Spleen (tissue), 11 donors: ENCODE data around the gene POLN. TPM values are rescaled to one million over a fixed set of nuclear protein-coding genes. Genes with fewer than 3 reads are reported as not detected.

ENCODE experiments used
- DNase-seq: peaks from one replicate; pipeline ENCODE4 v3.0.0-alpha.2; 2020
- H3K27ac ChIP-seq, 8 donors: fragments of 200-600 bp; sonication (generic) in 7 of 8; 1 replicate in 4 of 8; 2 replicates in 4 of 8; pipeline versions ENCODE4 v1.5.0 to v1.8.0; 2016 to 2021; ENCODE audit warnings: inconsistent platforms in 4 of 8, mild to moderate bottlenecking in 4 of 8, moderate library complexity in 1 of 8
- H3K27me3 ChIP-seq, 7 donors: fragments of 200-600 bp; sonication (generic) in 6 of 7; replicated peaks in 1 of 7; 1 replicate in 4 of 7; 2 replicates in 3 of 7; pipeline versions ENCODE4 v1.5.0 to v1.8.0; 2016 to 2021; ENCODE audit warnings: inconsistent platforms in 3 of 7, mild to moderate bottlenecking in 1 of 7
- H3K36me3 ChIP-seq, 6 donors: fragments of 200-600 bp; sonication (generic) in 5 of 6; 1 replicate in 4 of 6; 2 replicates in 2 of 6; pipeline versions ENCODE4 v1.5.0 to v1.8.0; 2016 to 2021; ENCODE audit warnings: inconsistent platforms in 2 of 6
- H3K4me1 ChIP-seq, 6 donors: fragments of 200-600 bp; sonication (generic) in 5 of 6; 1 replicate in 3 of 6; 2 replicates in 3 of 6; pipeline versions ENCODE4 v1.5.0 to v1.8.0; 2016 to 2021; ENCODE audit warnings: inconsistent platforms in 3 of 6
- H3K4me3 ChIP-seq, 8 donors: fragments of 200-600 bp; sonication (generic) in 7 of 8; 1 replicate in 4 of 8; 2 replicates in 4 of 8; pipeline versions ENCODE4 v1.5.0 to v1.8.0; 2016 to 2021; ENCODE audit warnings: inconsistent platforms in 4 of 8, mild to moderate bottlenecking in 4 of 8, moderate library complexity in 2 of 8
- H3K9me3 ChIP-seq, 8 donors: fragments of 200-600 bp; sonication (generic) in 7 of 8; 1 replicate in 4 of 8; 2 replicates in 4 of 8; pipeline versions ENCODE4 v1.5.0 to v1.8.0; 2016 to 2021; ENCODE audit warnings: inconsistent platforms in 4 of 8
- POLR2A ChIP-seq, 3 donors: fragments of 450-650 bp; IDR thresholded peaks; one replicate each; pipeline ENCODE4 v1.5.1; 2017; ENCODE audit warnings: antibody characterized with exemption in 3 of 3, mild to moderate bottlenecking in 1 of 3
- POLR2AphosphoS5 ChIP-seq, 3 donors: sonication (generic); formaldehyde crosslinking; IDR thresholded peaks; one replicate each; pipeline ENCODE4 v1.5.1; 2017; ENCODE audit warnings: antibody characterized with exemption in 3 of 3
- WGBS, 5 donors: extraction: QIAGEN DNeasy Blood & Tissue Kit in 3 of 5; methylation state at CpG; one replicate each; pipeline versions ENCODE4 v1.1.5 to v1.1.7; 2013 to 2018; 5-methylcytosine and 5-hydroxymethylcytosine counted together
- intact Hi-C: fragments of 100-400 bp; cut with DNase I; formaldehyde crosslinking; loops from one replicate; pipeline ENCODE4 v1.15.0; 2023; ENCODE audit warnings: low total_unique reads
- polyA plus RNA-seq, 3 donors: library from polyadenylated mRNA; stranded (reverse); fragments of 200-250 nt; gene quantifications; one replicate each; pipeline ENCODE4 v1.2.1, GENCODE V29; 2013
- total RNA-seq, 7 donors: library from RNA; depleted of rRNA in 3 of 7; stranded (reverse); fragments of >200 nt in 3 of 7; fragmentation: NEBNext Ultra II Directional in 4 of 7; extraction: Animal tissue kit (Norgen Biotek cat#: 25700) in 4 of 7; gene quantifications; one replicate each; pipeline versions ENCODE4 v1.1.0 to v1.2.1, GENCODE V29; 2016 to 2021
- TF ChIP-seq, protein P1 (sequence below), 11 experiments: fragments of 200-600 bp in 7 of 11; fragments of 450-650 bp in 4 of 11; sonication (generic) in 4 of 11; IDR thresholded peaks in 8 of 11; conservative IDR thresholded peaks in 3 of 11; 1 replicate in 7 of 11; 2 replicates in 4 of 11; pipeline versions ENCODE4 v1.4.0 to v1.8.0; 2016 to 2021; ENCODE audit warnings: antibody characterized with exemption in 11 of 11, inconsistent platforms in 4 of 11, mild to moderate bottlenecking in 1 of 11
- donor health status: healthy with polysubstance abuse.
- donor health status: DM: no; HTN: no; CAD: no; lungs with moderate emphysema.
- donor health status: DM: no; HTN: no; CAD: no.
- donor health status: Bipolar disorder and iron deficiency.
- donor health status: healthy.
- donor health status: DM: no; HTN: no; CAD: no.
- donor health status: DM: yes; HTN: yes; CAD: no.

Gene POLN
- total and polyA plus RNA-seq, 10 donors: 1.2 to 3.5 (median 2.5) TPM

- peaks cover 0 to 31% (median 20%) of the 10 kb centered on the region in 6 donors for H3K4me1 ChIP-seq
- DNase-seq: peak; percentile 68
- no peak for TF ChIP-seq POLR2AphosphoS5 (IDR thresholded peaks at IDR 0.05)
- TF ChIP-seq, protein P1, sequence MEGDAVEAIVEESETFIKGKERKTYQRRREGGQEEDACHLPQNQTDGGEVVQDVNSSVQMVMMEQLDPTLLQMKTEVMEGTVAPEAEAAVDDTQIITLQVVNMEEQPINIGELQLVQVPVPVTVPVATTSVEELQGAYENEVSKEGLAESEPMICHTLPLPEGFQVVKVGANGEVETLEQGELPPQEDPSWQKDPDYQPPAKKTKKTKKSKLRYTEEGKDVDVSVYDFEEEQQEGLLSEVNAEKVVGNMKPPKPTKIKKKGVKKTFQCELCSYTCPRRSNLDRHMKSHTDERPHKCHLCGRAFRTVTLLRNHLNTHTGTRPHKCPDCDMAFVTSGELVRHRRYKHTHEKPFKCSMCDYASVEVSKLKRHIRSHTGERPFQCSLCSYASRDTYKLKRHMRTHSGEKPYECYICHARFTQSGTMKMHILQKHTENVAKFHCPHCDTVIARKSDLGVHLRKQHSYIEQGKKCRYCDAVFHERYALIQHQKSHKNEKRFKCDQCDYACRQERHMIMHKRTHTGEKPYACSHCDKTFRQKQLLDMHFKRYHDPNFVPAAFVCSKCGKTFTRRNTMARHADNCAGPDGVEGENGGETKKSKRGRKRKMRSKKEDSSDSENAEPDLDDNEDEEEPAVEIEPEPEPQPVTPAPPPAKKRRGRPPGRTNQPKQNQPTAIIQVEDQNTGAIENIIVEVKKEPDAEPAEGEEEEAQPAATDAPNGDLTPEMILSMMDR (IDR thresholded peaks at IDR 0.05 in 8 of 11, conservative IDR thresholded peaks at IDR 0.05 in 3 of 11): no peak
- no peak for TF ChIP-seq POLR2A (IDR thresholded peaks at IDR 0.05)
- WGBS, 5 donors: 1 to 7% (median 2%) methylated on average over 17 to 93 of the region's 93 CpGs; no CpG with 5 or more reads in 1 of the 5 donors
- intact Hi-C loops: no loop called here
- peaks cover 0 to 94% (median 46%) of the 10 kb centered on the region in 7 donors for H3K27me3 ChIP-seq
- peak overlapping the region in 7 of 8 donors; percentile 30 to 78 (median 46) for H3K4me3 ChIP-seq
- no peaks in the 10 kb centered on the region for H3K9me3 ChIP-seq
- H3K36me3 ChIP-seq: no peaks in the 10 kb centered on the region
- H3K27ac ChIP-seq: no peak overlapping the region
These were observed 183.5 kb downstream of the POLN start for GRCh38 chr4:2058264-2059045.

DNA sequence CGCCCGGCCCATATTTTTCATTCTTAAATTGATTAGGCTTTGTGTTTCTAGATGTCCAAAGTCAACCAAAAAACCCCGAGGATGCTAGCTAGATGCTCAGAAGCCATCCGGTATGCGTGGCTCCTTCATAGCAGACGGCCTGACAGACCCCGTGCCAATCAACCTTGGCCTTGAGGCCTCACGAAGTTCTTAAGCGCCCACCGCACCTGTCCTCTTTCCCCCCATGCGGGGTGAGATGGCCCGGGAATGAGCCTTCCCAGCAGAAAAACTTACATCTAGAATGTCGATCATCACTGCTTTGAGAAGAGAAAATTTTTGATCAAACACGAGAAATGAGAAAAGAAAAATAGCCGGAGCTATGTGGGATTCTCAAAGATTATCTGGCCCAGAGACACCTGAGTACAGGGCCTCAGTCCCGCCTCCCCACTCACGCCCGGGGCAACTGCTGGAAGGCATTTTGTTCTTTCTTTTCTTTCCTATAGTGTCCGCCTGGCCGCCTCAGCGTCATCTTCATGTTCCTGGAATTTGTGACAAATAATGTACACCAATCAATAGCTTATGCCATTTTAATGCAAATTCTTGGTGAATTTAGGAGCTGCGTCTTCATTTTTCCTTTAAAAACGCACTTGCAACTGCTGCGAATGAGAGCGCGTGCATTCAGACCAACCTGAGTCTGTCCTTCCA, 184.4 kb downstream of the POLN start:
- intact Hi-C loops: no loop called here
- WGBS, 5 donors: 67 to 76% (median 70%) methylated on average over 26 of the region's 26 CpGs
- peak; percentile 53 for DNase-seq
- Histone ChIP-seq H3K4me3 (peak overlapping the region in 1 of 8 donors; percentile 78), H3K27ac (no peak overlapping the region), H3K27me3 (peaks cover 0 to 94% (median 46%) of the 10 kb centered on the region in 7 donors), H3K9me3 (no peaks in the 10 kb centered on the region), H3K4me1 (peaks cover 0 to 31% (median 20%) of the 10 kb centered on the region in 6 donors), H3K36me3 (no peaks in the 10 kb centered on the region)
- TF ChIP-seq POLR2A (IDR thresholded peaks at IDR 0.05) (no peak), POLR2AphosphoS5 (IDR thresholded peaks at IDR 0.05) (no peak)
- TF ChIP-seq, protein P1 (IDR thresholded peaks at IDR 0.05 in 8 of 11, conservative IDR thresholded peaks at IDR 0.05 in 3 of 11): no peak

- H3K9me3 ChIP-seq: no peaks in the 10 kb centered on the region
- TF ChIP-seq, protein P1 (IDR thresholded peaks at IDR 0.05 in 8 of 11, conservative IDR thresholded peaks at IDR 0.05 in 3 of 11): no peak
- TF ChIP-seq POLR2A (IDR thresholded peaks at IDR 0.05) (no peak), POLR2AphosphoS5 (IDR thresholded peaks at IDR 0.05) (no peak)
- intact Hi-C loops: no loop called here
- no peak for DNase-seq
- H3K4me3 ChIP-seq: no peak overlapping the region
- 59 to 72% (median 64%) methylated on average over 6 of the region's 6 CpGs for WGBS, 5 donors
- no peaks in the 10 kb centered on the region for H3K36me3 ChIP-seq
- no peak overlapping the region for H3K27ac ChIP-seq
- peaks cover 0 to 14% (median 9%) of the 10 kb centered on the region in 6 donors for H3K4me1 ChIP-seq
- peaks cover 0 to 86% (median 30%) of the 10 kb centered on the region in 7 donors for H3K27me3 ChIP-seq
These were observed 187.7 kb downstream of the POLN start for GRCh38 chr4:2054217-2054616.

- peaks cover 0 to 82% (median 35%) of the 10 kb centered on the region in 7 donors for H3K27me3 ChIP-seq
- WGBS, 5 donors: 72 to 80% (median 79%) methylated on average over 10 of the region's 10 CpGs
- no peak overlapping the region for H3K27ac ChIP-seq
- TF ChIP-seq POLR2A (IDR thresholded peaks at IDR 0.05): no peak
- TF ChIP-seq, protein P1 (IDR thresholded peaks at IDR 0.05 in 8 of 11, conservative IDR thresholded peaks at IDR 0.05 in 3 of 11): no peak
- TF ChIP-seq POLR2AphosphoS5 (IDR thresholded peaks at IDR 0.05): no peak
- no peaks in the 10 kb centered on the region for H3K36me3 ChIP-seq
- H3K4me1 ChIP-seq: peaks cover 0 to 7% (median 0%) of the 10 kb centered on the region in 6 donors
- no peak overlapping the region for H3K4me3 ChIP-seq
- intact Hi-C loops: no loop called here
- peak; percentile 44 for DNase-seq
- no peaks in the 10 kb centered on the region for H3K9me3 ChIP-seq
These were observed 190.8 kb downstream of the POLN start for GRCh38 chr4:2051086-2051485.
